ENCODE measurements around the gene LIF. TPM values are rescaled to one million over a fixed set of nuclear protein-coding genes. Genes with fewer than 3 reads are reported as not detected.

LIF gene
- total RNA-seq, 2 donors from 2014 or later: 0.31 to 0.77 TPM

GRCh38 chr22:30263883-30264282 is 17.3 kb upstream of the LIF start:
- Mint-ChIP-seq H3K27ac (no peak overlapping the region), H3K4me3 (no peak overlapping the region), H3K27me3 (ENCODE audit: insufficient read depth) (peaks cover 9% of the 10 kb centered on the region), H3K36me3 (ENCODE audit: low read depth) (no peaks in the 10 kb centered on the region), H3K9me3 (no peaks in the 10 kb centered on the region), H3K4me1 (peaks cover 2% of the 10 kb centered on the region)
- no peaks in the 10 kb centered on the region for H3K36me3 ChIP-seq (ENCODE audit: control insufficient read depth, insufficient read depth, low read length)
- TF ChIP-seq CTCF (conservative IDR thresholded peaks at IDR 0.05): no peak
- no peaks in the 10 kb centered on the region for H3K27me3 ChIP-seq (ENCODE audit: control insufficient read depth, insufficient read depth, low read length, poor library complexity, severe bottlenecking)
- H3K4me1 ChIP-seq (ENCODE audit: control insufficient read depth, insufficient read depth, low read length): no peaks in the 10 kb centered on the region
- H3K9me3 ChIP-seq (ENCODE audit: control insufficient read depth, low read length): no peaks in the 10 kb centered on the region
- WGBS, 2 experiments (ENCODE audit: insufficient coverage in 1 of 2, insufficient read length in 1 of 2): 89 to 93% methylated on average over 14 to 17 of the region's 17 CpGs
- no peak for DNase-seq
- no peak overlapping the region for H3K4me3 ChIP-seq (ENCODE audit: low read length)
- H3K9ac ChIP-seq (ENCODE audit: extremely low read depth, low read length, poor library complexity, severe bottlenecking): no peak overlapping the region
- H3K27ac ChIP-seq (ENCODE audit: low read depth, low read length): no peak overlapping the region

- H3K27me3 Mint-ChIP-seq (ENCODE audit: insufficient read depth): peaks cover 9% of the 10 kb centered on the region
- H3K36me3 Mint-ChIP-seq (ENCODE audit: low read depth): no peaks in the 10 kb centered on the region
- no peak overlapping the region for H3K4me3 ChIP-seq (ENCODE audit: low read length)
- no peak overlapping the region for H3K27ac Mint-ChIP-seq
- WGBS, 2 experiments (ENCODE audit: insufficient coverage in 1 of 2, insufficient read length in 1 of 2): 50 to 66% methylated on average over 10 to 27 of the region's 27 CpGs
- no peaks in the 10 kb centered on the region for H3K9me3 Mint-ChIP-seq
- H3K4me1 Mint-ChIP-seq: peaks cover 4% of the 10 kb centered on the region
- no peaks in the 10 kb centered on the region for H3K36me3 ChIP-seq (ENCODE audit: control insufficient read depth, insufficient read depth, low read length)
- peak; percentile 99 for TF ChIP-seq CTCF (conservative IDR thresholded peaks at IDR 0.05)
- H3K27me3 ChIP-seq (ENCODE audit: control insufficient read depth, insufficient read depth, low read length, poor library complexity, severe bottlenecking): no peaks in the 10 kb centered on the region
- H3K27ac ChIP-seq (ENCODE audit: low read depth, low read length): no peak overlapping the region
- no peak overlapping the region for H3K4me3 Mint-ChIP-seq
- H3K9ac ChIP-seq (ENCODE audit: extremely low read depth, low read length, poor library complexity, severe bottlenecking): no peak overlapping the region
- no peaks in the 10 kb centered on the region for H3K4me1 ChIP-seq (ENCODE audit: control insufficient read depth, insufficient read depth, low read length)
- no peaks in the 10 kb centered on the region for H3K9me3 ChIP-seq (ENCODE audit: control insufficient read depth, low read length)
- peak; percentile 95 for DNase-seq
Measured at GRCh38 chr22:30262917-30263741, 16.6 kb upstream of the LIF start.

GRCh38 chr22:30262112-30262511 is 15.6 kb upstream of the LIF start:
- H3K9me3 ChIP-seq (ENCODE audit: control insufficient read depth, low read length): no peaks in the 10 kb centered on the region

More at GRCh38 chr22:30262112-30262511, 15.6 kb upstream of the LIF start:
- no peak overlapping the region for H3K4me3 ChIP-seq (ENCODE audit: low read length)
- 82 to 87% methylated on average over 2 to 4 of the region's 4 CpGs for WGBS, 2 experiments (ENCODE audit: insufficient coverage in 1 of 2, insufficient read length in 1 of 2)
- Mint-ChIP-seq H3K27me3 (ENCODE audit: insufficient read depth) (peaks cover 9% of the 10 kb centered on the region), H3K9me3 (no peaks in the 10 kb centered on the region), H3K36me3 (ENCODE audit: low read depth) (no peaks in the 10 kb centered on the region), H3K27ac (no peak overlapping the region), H3K4me3 (no peak overlapping the region), H3K4me1 (peaks cover 6% of the 10 kb centered on the region)
- no peak for TF ChIP-seq CTCF (conservative IDR thresholded peaks at IDR 0.05)
- DNase-seq: no peak
- no peak overlapping the region for H3K9ac ChIP-seq (ENCODE audit: extremely low read depth, low read length, poor library complexity, severe bottlenecking)
- H3K27me3 ChIP-seq (ENCODE audit: control insufficient read depth, insufficient read depth, low read length, poor library complexity, severe bottlenecking): no peaks in the 10 kb centered on the region
- no peak overlapping the region for H3K27ac ChIP-seq (ENCODE audit: low read depth, low read length)
- no peaks in the 10 kb centered on the region for H3K36me3 ChIP-seq (ENCODE audit: control insufficient read depth, insufficient read depth, low read length)
- no peaks in the 10 kb centered on the region for H3K4me1 ChIP-seq (ENCODE audit: control insufficient read depth, insufficient read depth, low read length)

Data from endodermal cell (in vitro differentiated cells).